NT2/D1 (cell line): ENCODE data around the gene NPAS3.

Source experiments
- DNase-seq: peaks from one replicate; pipeline ENCODE4 v3.0.0-alpha.2; 2011; ENCODE audit warnings: low read depth, low spot score
- H3K27me3 ChIP-seq: 2 replicates; pipeline ENCODE4 v1.6.0; 2011; ENCODE audit warnings: mild to moderate bottlenecking; ENCODE audit not compliant: insufficient read length, insufficient read depth
- H3K36me3 ChIP-seq: 2 replicates; pipeline ENCODE4 v1.6.1; 2011; ENCODE audit warnings: mild to moderate bottlenecking, low read length, mixed read lengths; ENCODE audit not compliant: insufficient read depth, insufficient read length
- H3K4me1 ChIP-seq: 2 replicates; pipeline ENCODE4 v1.5.1; 2011; ENCODE audit not compliant: insufficient read depth, insufficient read length
- H3K4me3 ChIP-seq: 2 replicates; pipeline ENCODE4 v1.5.1; 2011; ENCODE audit warnings: low read depth; ENCODE audit not compliant: insufficient read length
- H3K9ac ChIP-seq: 2 replicates; pipeline ENCODE4 v1.6.0; 2011; ENCODE audit warnings: low read depth; ENCODE audit not compliant: insufficient read length
- H3K9me3 ChIP-seq: 2 replicates; pipeline ENCODE4 v1.5.1; 2011; ENCODE audit warnings: mild to moderate bottlenecking, low read length; ENCODE audit not compliant: insufficient read depth
- SUZ12 ChIP-seq: IDR thresholded peaks from 2 replicates; pipeline ENCODE4 v1.6.1; 2011; ENCODE audit not compliant: insufficient read length, insufficient read depth; ENCODE audit errors: extremely low read depth
- YY1 ChIP-seq: IDR thresholded peaks from 2 replicates; pipeline ENCODE4 v1.6.1; 2011; ENCODE audit not compliant: insufficient read length, insufficient read depth
- ZNF274 ChIP-seq: IDR thresholded peaks from 2 replicates; pipeline ENCODE4 v1.6.1; 2011; ENCODE audit warnings: mild to moderate bottlenecking, low read depth, low read length

The NPAS3 gene

DNA sequence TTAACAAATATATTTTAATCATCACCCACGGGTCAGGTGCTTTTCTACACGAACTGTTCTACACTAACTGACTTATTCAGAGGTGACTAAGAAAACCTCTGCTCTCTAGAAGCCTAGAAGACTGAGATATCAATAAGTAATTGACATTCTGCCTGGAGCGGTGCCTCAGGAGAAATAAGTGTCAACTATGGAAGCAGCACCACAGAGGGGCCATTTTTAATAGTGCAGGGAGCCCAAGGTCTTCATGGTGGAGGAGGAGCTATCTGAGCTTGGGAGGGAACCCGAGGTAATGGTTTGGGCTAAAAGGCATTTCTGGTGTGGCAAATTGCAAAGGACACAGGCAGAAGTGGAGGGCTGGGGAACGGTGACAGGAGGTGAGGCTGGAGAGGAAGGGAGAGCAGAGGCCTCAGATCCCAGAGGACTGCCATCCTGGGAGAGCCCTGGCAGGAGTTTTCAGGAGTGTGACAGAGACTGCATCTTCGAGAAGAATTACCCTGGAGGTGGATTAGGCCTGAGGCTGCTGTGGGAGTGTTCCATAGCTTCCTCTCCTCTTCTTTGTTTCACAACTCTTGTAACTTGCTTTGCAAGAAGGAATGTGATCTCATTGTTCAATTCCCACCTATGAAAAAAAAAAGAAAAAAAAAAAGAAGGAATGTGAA is 123.1 kb downstream of the NPAS3 start:
- DNase-seq = no peak
- Histone ChIP-seq H3K4me3 (no peak overlapping the region), H3K9ac (no peak overlapping the region), H3K9me3 (no peaks in the 10 kb centered on the region), H3K27me3 (no peaks in the 10 kb centered on the region), H3K36me3 (no peaks in the 10 kb centered on the region), H3K4me1 (no peaks in the 10 kb centered on the region)
- TF ChIP-seq YY1 = no peak
- TF ChIP-seq ZNF274 = no peak
- no peak for TF ChIP-seq SUZ12

DNA sequence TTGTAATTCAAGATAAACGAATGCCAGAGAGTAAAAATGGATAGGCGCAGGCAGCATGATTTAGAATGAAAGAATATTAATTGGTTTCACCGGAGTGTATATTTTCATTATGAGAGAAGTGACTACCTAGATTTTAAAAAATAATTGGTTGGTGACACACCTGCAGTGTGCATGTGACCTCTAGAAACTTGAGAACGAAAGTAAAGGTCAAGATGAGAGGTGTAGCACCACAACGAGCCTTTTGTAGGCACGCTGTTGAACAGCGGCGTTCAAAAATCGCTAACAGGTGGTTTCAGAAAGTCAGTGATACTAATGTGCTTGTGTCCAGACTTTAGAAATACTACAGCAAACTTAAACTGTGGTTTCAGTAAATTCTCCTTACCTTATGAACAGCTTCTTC is 123.8 kb downstream of the NPAS3 start:
- Histone ChIP-seq H3K4me3 (no peak overlapping the region), H3K9me3 (no peaks in the 10 kb centered on the region), H3K9ac (no peak overlapping the region), H3K4me1 (no peaks in the 10 kb centered on the region), H3K27me3 (no peaks in the 10 kb centered on the region), H3K36me3 (no peaks in the 10 kb centered on the region)
- DNase-seq = no peak
- TF ChIP-seq SUZ12 (no peak), ZNF274 (no peak)

DNA sequence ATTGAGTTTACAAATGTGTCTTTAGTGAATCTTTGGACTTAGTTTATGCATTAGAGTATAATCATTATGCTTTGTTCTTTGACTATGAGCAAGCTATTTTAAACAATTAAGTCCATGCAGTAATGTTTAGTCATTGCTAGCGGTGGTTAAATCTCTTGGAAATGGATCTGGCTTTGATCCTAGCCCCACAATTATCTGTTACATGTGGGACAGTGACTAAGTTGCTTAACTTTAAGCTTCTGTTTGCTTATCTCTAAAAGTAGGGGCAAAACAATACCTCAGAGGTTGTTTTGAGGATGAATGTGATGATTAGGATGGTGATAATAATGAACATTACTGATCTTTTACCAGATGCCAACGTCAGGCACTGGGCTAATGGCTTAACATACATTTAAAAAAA is 124.2 kb downstream of the NPAS3 start:
- Histone ChIP-seq H3K4me1 (no peaks in the 10 kb centered on the region), H3K9me3 (no peaks in the 10 kb centered on the region), H3K27me3 (no peaks in the 10 kb centered on the region), H3K36me3 (no peaks in the 10 kb centered on the region), H3K9ac (no peak overlapping the region), H3K4me3 (no peak overlapping the region)
- no peak for DNase-seq
- TF ChIP-seq SUZ12 = no peak
- no peak for TF ChIP-seq ZNF274
- no peak for TF ChIP-seq YY1

DNA sequence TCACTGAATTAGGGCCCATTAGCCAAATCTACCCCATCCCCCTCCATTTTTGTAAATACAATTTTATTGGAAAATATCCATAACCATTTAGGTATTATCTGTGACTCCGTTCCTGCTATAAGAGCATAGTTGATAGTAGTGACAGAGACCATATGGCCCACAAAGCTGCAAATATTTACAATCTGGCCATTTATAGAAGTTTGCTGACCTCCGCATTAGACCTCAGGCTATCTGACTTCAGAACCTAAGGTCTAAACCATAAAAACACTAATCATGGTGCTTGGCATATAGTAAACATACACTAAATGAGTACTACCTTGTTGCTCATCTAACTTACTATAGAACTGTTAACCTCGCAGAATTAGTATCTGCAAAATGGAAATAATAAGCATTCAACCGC is 124.8 kb downstream of the NPAS3 start:
- no peaks in the 10 kb centered on the region for H3K4me1 ChIP-seq
- H3K9ac ChIP-seq = no peak overlapping the region
- H3K27me3 ChIP-seq = no peaks in the 10 kb centered on the region
- TF ChIP-seq ZNF274 = no peak; the same call in 1 of the 2 replicates
- no peak for TF ChIP-seq YY1
- no peaks in the 10 kb centered on the region for H3K9me3 ChIP-seq
- DNase-seq = no peak
- no peaks in the 10 kb centered on the region for H3K36me3 ChIP-seq
- H3K4me3 ChIP-seq = no peak overlapping the region

DNA sequence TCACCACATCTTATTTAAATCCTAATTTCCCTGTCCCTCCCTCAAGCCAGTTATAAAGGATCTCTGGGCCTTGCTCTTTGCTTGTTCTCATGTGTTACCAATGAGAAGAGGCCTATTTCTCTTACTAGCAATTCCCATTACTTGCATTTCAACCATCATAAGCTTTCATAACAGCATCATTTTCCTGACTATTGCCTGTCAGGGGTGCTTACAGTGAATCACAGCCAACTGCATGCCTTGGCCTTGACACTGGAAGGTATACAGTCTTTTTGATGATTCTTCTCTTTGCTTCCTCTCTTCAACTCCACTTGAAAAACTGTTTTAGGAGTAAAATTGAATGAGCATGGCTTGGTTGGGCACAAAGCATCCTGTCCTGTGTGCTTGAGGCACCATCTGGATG is 127.0 kb downstream of the NPAS3 start:
- no peak for TF ChIP-seq YY1
- no peak for TF ChIP-seq SUZ12
- TF ChIP-seq ZNF274 = no peak
- Histone ChIP-seq H3K4me1 (no peaks in the 10 kb centered on the region), H3K9me3 (no peaks in the 10 kb centered on the region), H3K4me3 (no peak overlapping the region), H3K9ac (no peak overlapping the region), H3K27me3 (no peaks in the 10 kb centered on the region), H3K36me3 (no peaks in the 10 kb centered on the region)
- no peak for DNase-seq

GRCh38 chr14:33068040-33068439 is 129.4 kb downstream of the NPAS3 start:
- Histone ChIP-seq H3K9ac (no peak overlapping the region), H3K4me1 (no peaks in the 10 kb centered on the region), H3K27me3 (no peaks in the 10 kb centered on the region), H3K9me3 (no peaks in the 10 kb centered on the region), H3K4me3 (no peak overlapping the region), H3K36me3 (no peaks in the 10 kb centered on the region)
- no peak for TF ChIP-seq ZNF274
- no peak for TF ChIP-seq SUZ12
- no peak for TF ChIP-seq YY1
- no peak for DNase-seq

DNA sequence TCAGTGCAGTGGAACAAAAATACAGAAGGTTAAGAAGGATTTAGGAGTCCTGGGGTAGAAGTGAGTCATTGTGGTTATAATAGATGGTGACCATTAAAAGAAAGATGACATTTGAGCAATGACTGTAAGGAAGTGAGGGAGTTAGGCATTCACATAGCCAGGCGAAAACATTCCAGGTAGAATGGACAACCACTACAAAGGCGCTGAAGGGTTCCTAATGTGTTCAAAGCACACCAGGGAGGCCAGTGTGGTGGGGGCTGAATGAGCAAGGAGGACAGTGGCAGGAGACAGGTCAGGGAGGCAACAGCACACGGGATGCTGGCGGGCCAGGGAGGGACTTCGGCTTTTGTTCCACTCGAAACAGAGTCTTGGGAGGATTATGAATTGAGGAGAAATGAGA is 129.9 kb downstream of the NPAS3 start:
- Histone ChIP-seq H3K36me3 (no peaks in the 10 kb centered on the region), H3K27me3 (no peaks in the 10 kb centered on the region), H3K9ac (no peak overlapping the region), H3K9me3 (no peaks in the 10 kb centered on the region), H3K4me1 (no peaks in the 10 kb centered on the region), H3K4me3 (no peak overlapping the region)
- no peak for DNase-seq
- TF ChIP-seq YY1 = no peak
- TF ChIP-seq ZNF274 = no peak
- no peak for TF ChIP-seq SUZ12
